HL-60/S4 treated with retinoic acid at 250 ng/mL for 4 days and 3 days (cell line): ENCODE data around the gene OR14J1.
"Not testable (repeated sequence)": the region's sequence is repeated elsewhere in the genome, so short reads cannot be mapped to it uniquely, and the experiment has no call there.

Source experiments
- in situ Hi-C: fragments of 300-500 bp; cut with MboI; formaldehyde crosslinking; loops from 2 replicates; pipeline ENCODE4 v1.7.0; 2022; ENCODE audit warnings: low sequenced_read_pairs

Gene OR14J1

GRCh38 chr6:29301316-29301715 is at the start of gene OR14J1:
Gene OR14J1 (plus strand): TSS chr6:29301701. CDS start chr6:29306690, 4,989 bp downstream.
- in situ Hi-C loops: no loop called here

- in situ Hi-C loops: no loop called here
Observed at GRCh38 chr6:29251736-29252135, 49.8 kb upstream of the OR14J1 start.

GRCh38 chr6:29255530-29255929 is 46.0 kb upstream of the OR14J1 start:
- in situ Hi-C loops: no loop called here

GRCh38 chr6:29259721-29260120 is 41.8 kb upstream of the OR14J1 start:
- in situ Hi-C loops: no loop called here

- in situ Hi-C loops: no loop called here
Observed at GRCh38 chr6:29263001-29263400, 38.5 kb upstream of the OR14J1 start.

- in situ Hi-C loops: no loop called here
Observed at GRCh38 chr6:29294499-29294914, 7.0 kb upstream of the OR14J1 start.

GRCh38 chr6:29295181-29295585 is 6.3 kb upstream of the OR14J1 start:
- in situ Hi-C loops: no loop called here

GRCh38 chr6:29295623-29296022 is 5.9 kb upstream of the OR14J1 start:
- in situ Hi-C loops: no loop called here

- in situ Hi-C loops: no loop called here
Observed at GRCh38 chr6:29319931-29320330, 18.4 kb downstream of the OR14J1 start.

- in situ Hi-C loops: not testable (repeated sequence)
Observed at GRCh38 chr6:29323332-29323731, 21.8 kb downstream of the OR14J1 start.

GRCh38 chr6:29325777-29326176 is 24.3 kb downstream of the OR14J1 start:
- in situ Hi-C loops: no loop called here

- in situ Hi-C loops: no loop called here
Observed at GRCh38 chr6:29332676-29333075, 31.2 kb downstream of the OR14J1 start.

- in situ Hi-C loops: no loop called here
Observed at GRCh38 chr6:29336269-29336668, 34.8 kb downstream of the OR14J1 start.

- in situ Hi-C loops: no loop called here
Observed at GRCh38 chr6:29345380-29345779, 43.9 kb downstream of the OR14J1 start.

- in situ Hi-C loops: not testable (repeated sequence)
Observed at GRCh38 chr6:29349348-29349747, 47.8 kb downstream of the OR14J1 start.

GRCh38 chr6:29354980-29355379 is 53.5 kb downstream of the OR14J1 start:
- in situ Hi-C loops: no loop called here

- in situ Hi-C loops: no loop called here
Observed at GRCh38 chr6:29355603-29356002, 54.1 kb downstream of the OR14J1 start.
